ENCODE data around the gene CBR1.
A peak's percentile ranks its signal among the peaks of the same experiment; 100 is the strongest.

CBR1 gene

GRCh38 chr21:36069713-36070583, at the start of gene CBR1:
Gene CBR1, plus strand, starts transcription at chr21:36070024. Its CDS starts 92 bp downstream, at chr21:36070116.
- no peak for TF ChIP-seq CTCF (IDR thresholded peaks at IDR 0.05; ENCODE audit: extremely low read depth, insufficient read depth, missing control alignments)
- in situ Hi-C loops (cut with MboI; ENCODE audit: low pct_unique_long_range_greater_than_20kb, low sequenced_read_pairs, unreplicated experiment) = no loop called here
- peak; percentile 89 for DNase-seq (ENCODE audit: low spot score)

- DNase-seq (ENCODE audit: low spot score) = peak; percentile 61
- in situ Hi-C loops (cut with MboI; ENCODE audit: low pct_unique_long_range_greater_than_20kb, low sequenced_read_pairs, unreplicated experiment) = loop anchor here (25.0 kb wide), 1 partner anchor 1284 kb away; no protein-coding TSS in a partner anchor
- no peak for TF ChIP-seq CTCF (IDR thresholded peaks at IDR 0.05; ENCODE audit: extremely low read depth, insufficient read depth, missing control alignments)
These were observed 48.5 kb upstream of the CBR1 start for GRCh38 chr21:36021251-36021837.

- in situ Hi-C loops (cut with MboI; ENCODE audit: low pct_unique_long_range_greater_than_20kb, low sequenced_read_pairs, unreplicated experiment) = loop anchor here (25.0 kb wide), 1 partner anchor 1285 kb away; no protein-coding TSS in a partner anchor
- no peak for DNase-seq (ENCODE audit: low spot score)
- no peak for TF ChIP-seq CTCF (IDR thresholded peaks at IDR 0.05; ENCODE audit: extremely low read depth, insufficient read depth, missing control alignments)
These were observed 47.3 kb upstream of the CBR1 start for GRCh38 chr21:36022427-36023091.

GRCh38 chr21:36023092-36023480, 46.7 kb upstream of the CBR1 start:
- TF ChIP-seq CTCF (IDR thresholded peaks at IDR 0.05; ENCODE audit: extremely low read depth, insufficient read depth, missing control alignments) = no peak
- DNase-seq (ENCODE audit: low spot score) = no peak
- in situ Hi-C loops (cut with MboI; ENCODE audit: low pct_unique_long_range_greater_than_20kb, low sequenced_read_pairs, unreplicated experiment) = loop anchor here (25.0 kb wide), 1 partner anchor 1286 kb away; no protein-coding TSS in a partner anchor

- no peak for DNase-seq (ENCODE audit: low spot score)
- in situ Hi-C loops (cut with MboI; ENCODE audit: low pct_unique_long_range_greater_than_20kb, low sequenced_read_pairs, unreplicated experiment) = loop anchor here (25.0 kb wide), 1 partner anchor 1287 kb away; no protein-coding TSS in a partner anchor
- TF ChIP-seq CTCF (IDR thresholded peaks at IDR 0.05; ENCODE audit: extremely low read depth, insufficient read depth, missing control alignments) = no peak
These were observed 45.0 kb upstream of the CBR1 start for GRCh38 chr21:36024782-36025181.

GRCh38 chr21:36027347-36027746, 42.5 kb upstream of the CBR1 start:
- DNase-seq (ENCODE audit: low spot score) = no peak
- in situ Hi-C loops (cut with MboI; ENCODE audit: low pct_unique_long_range_greater_than_20kb, low sequenced_read_pairs, unreplicated experiment) = no loop called here
- TF ChIP-seq CTCF (IDR thresholded peaks at IDR 0.05; ENCODE audit: extremely low read depth, insufficient read depth, missing control alignments) = no peak

All from GM13977 (cell line).